Astrocyte (in vitro differentiated cells and primary cell): ENCODE data around the gene CROCC2.

Experiments
- CTCF ChIP-seq: IDR thresholded peaks from 2 replicates; pipeline ENCODE4 v1.5.1; 2011; ENCODE audit warnings: low read depth, mild to moderate bottlenecking, inconsistent platforms, low read length, moderate library complexity; ENCODE audit not compliant: insufficient read depth
- EZH2 ChIP-seq: IDR thresholded peaks from 2 replicates; pipeline ENCODE4 v1.6.1; 2012; ENCODE audit warnings: mild to moderate bottlenecking, low read length, inconsistent platforms; ENCODE audit not compliant: insufficient read depth

- TF ChIP-seq CTCF (no peak), EZH2 (no peak)
Observed at GRCh38 chr2:241018051-241018891, 112.1 kb downstream of the CROCC2 start.
